ENCODE data around the gene PDZD11. TPM values are rescaled to one million over a fixed set of nuclear protein-coding genes. Genes with fewer than 3 reads are reported as not detected.
"Not testable (repeated sequence)": the region's sequence is repeated elsewhere in the genome, so short reads cannot be mapped to it uniquely, and the experiment has no call there.

PDZD11 gene
- total RNA-seq, 1 donor from 2014 or later, result 26.5 TPM

- no peak for DNase-seq
Measured at GRCh38 chrX:70257423-70258288, 32.1 kb downstream of the PDZD11 start.

GRCh38 chrX:70255452-70255851, 34.3 kb downstream of the PDZD11 start:
- no peak for DNase-seq

- DNase-seq, result no peak
Measured at GRCh38 chrX:70254909-70255308, 34.8 kb downstream of the PDZD11 start.

GRCh38 chrX:70254063-70254400, 35.7 kb downstream of the PDZD11 start:
- DNase-seq, result no peak

GRCh38 chrX:70253377-70254062, 36.2 kb downstream of the PDZD11 start:
- DNase-seq, result no peak

GRCh38 chrX:70252491-70252890, 37.2 kb downstream of the PDZD11 start:
- DNase-seq, result no peak

DNA sequence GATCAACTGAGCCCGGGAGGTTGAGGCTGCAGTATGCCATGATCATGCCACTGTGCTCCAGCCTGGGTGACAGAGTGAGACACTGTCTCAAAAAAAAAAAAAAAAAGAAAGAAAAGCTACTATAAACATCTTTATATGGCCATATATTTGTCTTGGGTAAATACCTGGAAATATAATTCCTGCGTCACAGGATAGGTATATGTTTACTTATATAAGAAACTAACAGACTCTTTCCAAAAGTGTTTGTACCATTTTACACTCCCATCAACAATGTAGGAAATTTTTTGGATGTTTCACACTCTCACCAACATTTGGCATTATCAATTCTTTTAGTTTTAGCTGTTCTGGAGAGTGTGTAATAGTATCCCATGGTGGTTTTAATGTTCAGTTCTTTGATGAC, 42.5 kb downstream of the PDZD11 start:
- no peak for DNase-seq

GRCh38 chrX:70244881-70245280, 44.8 kb downstream of the PDZD11 start:
- no peak for DNase-seq

DNA sequence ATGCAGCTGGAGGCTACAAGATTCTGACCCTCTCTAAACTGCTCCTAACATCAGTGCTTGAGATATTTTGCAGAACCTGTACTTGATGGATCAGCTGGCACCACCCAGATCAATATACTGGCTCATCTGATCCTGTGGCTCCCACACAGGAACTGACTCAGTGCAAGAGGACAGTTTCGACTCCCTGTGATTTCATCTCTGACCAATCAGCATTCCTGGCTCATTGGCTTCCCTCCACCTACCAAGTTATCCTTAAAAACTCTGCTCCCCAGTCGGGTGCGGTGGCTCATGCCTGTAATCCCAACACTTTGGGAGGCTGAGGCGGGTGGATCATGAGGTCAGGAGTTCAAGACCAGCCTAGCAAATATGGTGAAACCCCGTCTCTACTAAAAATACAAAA, 46.1 kb downstream of the PDZD11 start:
- DNase-seq, result not testable (repeated sequence)

DNA sequence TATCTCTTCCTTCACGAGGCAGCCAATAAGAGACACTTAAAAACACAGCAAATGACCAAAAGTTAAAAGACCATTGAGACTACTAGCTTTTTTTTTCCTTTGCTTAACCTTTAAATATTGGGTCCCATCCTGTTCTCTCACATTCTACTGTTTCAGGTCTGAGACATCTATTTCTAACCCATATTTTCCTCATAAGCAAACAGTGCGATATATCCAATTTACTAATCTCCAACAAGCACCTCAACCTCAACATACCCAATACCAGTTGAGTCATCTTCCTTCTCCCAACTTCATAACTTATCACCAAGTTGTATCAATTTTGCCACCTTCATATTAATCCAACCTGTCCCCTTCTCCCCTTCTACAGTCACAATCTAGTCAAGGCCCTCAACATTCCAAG, 48.2 kb downstream of the PDZD11 start:
- DNase-seq, result no peak

DNA sequence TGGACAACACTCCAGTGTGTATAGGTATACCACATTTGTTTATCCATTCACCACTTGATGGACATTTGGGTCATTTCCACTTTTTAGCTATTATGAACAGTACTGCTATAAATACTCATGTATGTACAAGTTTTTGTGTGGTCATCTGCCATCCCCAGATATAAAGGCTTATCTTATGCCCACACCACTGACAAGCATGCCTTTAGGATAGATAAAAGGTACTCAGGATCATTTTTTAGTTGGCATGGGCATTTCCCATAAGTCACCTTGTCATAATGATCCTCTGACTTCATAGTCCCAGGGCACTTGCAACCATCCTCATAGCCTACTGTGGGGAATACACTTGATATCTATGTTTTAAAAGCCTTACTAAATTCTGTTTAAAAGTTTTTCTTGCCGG, 49.0 kb downstream of the PDZD11 start:
- DNase-seq, result no peak

Small RNA genes lying within 50 kb of the gene (small RNA-seq; reads per million reads assigned to genes)
- not detected for gene RNA5SP507

Other genes starting within 250 kb of the PDZD11 start
- not detected for gene AWAT2, start 240.0 kb downstream of the PDZD11 start, total RNA-seq
- gene OTUD6A, start 227.5 kb downstream of the PDZD11 start, total RNA-seq, result not detected
- 94.7 TPM for gene IGBP1, start 156.5 kb downstream of the PDZD11 start, total RNA-seq
- gene DGAT2L6, start 112.4 kb downstream of the PDZD11 start, total RNA-seq, result not detected
- gene AWAT1, start 55.3 kb downstream of the PDZD11 start, total RNA-seq, result not detected
- 0.16 TPM for gene P2RY4, start 29.7 kb downstream of the PDZD11 start, total RNA-seq
- not detected for gene ARR3, start 21.6 kb downstream of the PDZD11 start, total RNA-seq
- not detected for gene RAB41, start 7.8 kb downstream of the PDZD11 start, total RNA-seq
- 2.7 TPM for gene KIF4A, start 177 bp upstream of the PDZD11 start, total RNA-seq
- gene GDPD2, start 133.4 kb upstream of the PDZD11 start, total RNA-seq, result 2.5 TPM
- 84.1 TPM for gene DLG3, start 154.9 kb upstream of the PDZD11 start, total RNA-seq

Data from occipital lobe (tissue), 3 donors.